ENCODE results near the gene PTPRK.

Gene PTPRK

DNA sequence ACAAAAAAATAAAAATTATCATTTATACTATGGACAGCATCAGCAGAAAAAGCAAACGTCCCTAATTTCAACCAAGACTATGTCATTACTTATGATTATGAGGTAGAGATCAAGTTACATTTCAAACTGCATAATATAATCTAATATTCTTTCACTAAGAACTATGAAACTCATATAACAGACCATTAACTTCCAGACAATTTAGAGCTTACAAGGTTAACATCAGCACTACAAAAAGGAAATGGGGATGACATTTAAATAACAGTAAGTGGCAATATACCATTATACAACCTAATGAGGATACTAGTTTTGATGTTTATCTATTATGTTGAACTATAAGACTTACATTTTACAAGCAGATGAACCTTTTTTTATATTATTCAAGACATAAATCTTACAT, 358.6 kb downstream of the PTPRK start:
- TF ChIP-seq CTCF (IDR thresholded peaks at IDR 0.05) (no peak), ZFX (IDR thresholded peaks at IDR 0.05; ENCODE audit: borderline replicate concordance) (no peak)
- no peak overlapping the region for H3K27ac ChIP-seq

- H3K27ac ChIP-seq, result no peak overlapping the region
- TF ChIP-seq CTCF (IDR thresholded peaks at IDR 0.05), result no peak
- TF ChIP-seq ZFX (IDR thresholded peaks at IDR 0.05; ENCODE audit: borderline replicate concordance), result no peak
These were observed 359.1 kb downstream of the PTPRK start for GRCh38 chr6:128161263-128161662.

GRCh38 chr6:128158496-128158895, 361.9 kb downstream of the PTPRK start:
- H3K27ac ChIP-seq, result no peak overlapping the region
- TF ChIP-seq ZFX (IDR thresholded peaks at IDR 0.05; ENCODE audit: borderline replicate concordance) (no peak), CTCF (IDR thresholded peaks at IDR 0.05) (no peak)

DNA sequence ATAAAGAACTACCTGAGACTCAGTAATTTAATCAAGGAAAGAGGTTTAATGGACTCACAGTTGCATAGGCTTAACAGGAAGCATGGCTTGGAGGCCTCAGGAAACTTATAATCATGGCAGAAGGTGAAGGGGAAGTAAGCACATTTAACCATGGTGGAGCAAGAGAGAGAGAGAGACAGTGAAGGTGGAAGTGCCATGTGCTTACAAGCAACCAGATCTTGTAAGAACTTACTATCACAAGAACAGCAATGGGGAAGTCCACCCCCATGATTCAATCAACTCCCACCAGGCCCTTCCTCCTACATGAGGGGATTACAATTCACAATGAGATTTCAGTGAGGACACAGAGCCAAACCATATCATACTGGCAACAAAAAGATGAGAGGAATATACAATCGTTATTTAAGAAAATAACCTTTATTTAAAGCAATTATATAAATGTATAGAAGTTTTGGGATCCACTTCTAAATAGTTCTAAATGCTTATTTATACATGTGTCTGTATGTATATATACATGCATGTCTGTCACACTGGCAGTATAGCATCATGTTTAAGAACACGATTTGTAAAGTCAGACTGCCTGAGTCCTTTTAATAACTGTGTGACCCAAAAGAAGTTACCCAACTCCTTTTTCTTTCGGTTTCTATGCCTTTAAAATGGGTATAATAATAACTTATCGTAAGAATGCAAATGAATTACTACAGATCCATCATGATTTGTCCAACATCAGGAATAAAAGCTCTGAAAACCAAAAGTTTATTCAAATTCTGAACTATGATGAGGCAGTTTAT, 363.9 kb downstream of the PTPRK start:
- TF ChIP-seq ZFX (IDR thresholded peaks at IDR 0.05; ENCODE audit: borderline replicate concordance), result no peak
- no peak for TF ChIP-seq CTCF (IDR thresholded peaks at IDR 0.05)
- H3K27ac ChIP-seq, result no peak overlapping the region

GRCh38 chr6:128155826-128156225, 364.6 kb downstream of the PTPRK start:
- TF ChIP-seq ZFX (IDR thresholded peaks at IDR 0.05; ENCODE audit: borderline replicate concordance) (no peak), CTCF (IDR thresholded peaks at IDR 0.05) (no peak)

GRCh38 chr6:128152551-128152950, 367.8 kb downstream of the PTPRK start:
- no peak overlapping the region for H3K27ac ChIP-seq
- TF ChIP-seq CTCF (IDR thresholded peaks at IDR 0.05) (no peak), ZFX (IDR thresholded peaks at IDR 0.05; ENCODE audit: borderline replicate concordance) (no peak)

More at GRCh38 chr6:128155826-128156225, 364.6 kb downstream of the PTPRK start:
- no peak overlapping the region for H3K27ac ChIP-seq

GRCh38 chr6:128150376-128150775, 370.0 kb downstream of the PTPRK start:
- no peak overlapping the region for H3K27ac ChIP-seq
- TF ChIP-seq CTCF (IDR thresholded peaks at IDR 0.05) (no peak), ZFX (IDR thresholded peaks at IDR 0.05; ENCODE audit: borderline replicate concordance) (no peak)

All from 22Rv1 (cell line).